ENCODE measurements around the gene POU2F3. TPM values are rescaled to one million over a fixed set of nuclear protein-coding genes. Genes with fewer than 3 reads are reported as not detected.

POU2F3 gene
- polyA plus RNA-seq, 3 donors = 0.37 to 0.54 TPM; not detected in 1

DNA sequence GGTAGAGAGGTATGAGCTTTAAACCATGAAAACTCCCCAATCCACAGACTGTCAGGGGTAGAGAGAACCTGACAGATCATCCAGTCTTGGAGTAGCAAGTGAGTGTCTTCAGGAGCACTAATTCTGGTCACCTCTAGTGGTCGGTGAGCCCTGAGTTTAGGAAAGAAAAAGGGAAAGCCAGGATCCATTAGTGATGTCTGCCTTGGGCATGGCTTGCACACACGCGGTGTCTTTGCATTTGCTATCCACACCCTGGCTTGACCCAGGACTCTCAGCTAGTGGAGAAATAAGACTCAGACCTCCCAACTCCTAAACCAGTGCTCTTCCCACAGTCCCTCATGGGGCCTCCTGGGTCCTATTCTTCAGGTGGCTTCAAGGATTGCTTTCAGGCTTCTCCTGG lies 19.3 kb downstream of the POU2F3 start:
- TF ChIP-seq, protein P1, sequence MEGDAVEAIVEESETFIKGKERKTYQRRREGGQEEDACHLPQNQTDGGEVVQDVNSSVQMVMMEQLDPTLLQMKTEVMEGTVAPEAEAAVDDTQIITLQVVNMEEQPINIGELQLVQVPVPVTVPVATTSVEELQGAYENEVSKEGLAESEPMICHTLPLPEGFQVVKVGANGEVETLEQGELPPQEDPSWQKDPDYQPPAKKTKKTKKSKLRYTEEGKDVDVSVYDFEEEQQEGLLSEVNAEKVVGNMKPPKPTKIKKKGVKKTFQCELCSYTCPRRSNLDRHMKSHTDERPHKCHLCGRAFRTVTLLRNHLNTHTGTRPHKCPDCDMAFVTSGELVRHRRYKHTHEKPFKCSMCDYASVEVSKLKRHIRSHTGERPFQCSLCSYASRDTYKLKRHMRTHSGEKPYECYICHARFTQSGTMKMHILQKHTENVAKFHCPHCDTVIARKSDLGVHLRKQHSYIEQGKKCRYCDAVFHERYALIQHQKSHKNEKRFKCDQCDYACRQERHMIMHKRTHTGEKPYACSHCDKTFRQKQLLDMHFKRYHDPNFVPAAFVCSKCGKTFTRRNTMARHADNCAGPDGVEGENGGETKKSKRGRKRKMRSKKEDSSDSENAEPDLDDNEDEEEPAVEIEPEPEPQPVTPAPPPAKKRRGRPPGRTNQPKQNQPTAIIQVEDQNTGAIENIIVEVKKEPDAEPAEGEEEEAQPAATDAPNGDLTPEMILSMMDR (IDR thresholded peaks at IDR 0.05) = no peak
- Histone ChIP-seq H2AFZ (ENCODE audit: insufficient read depth, low read depth, low read length, poor library complexity, severe bottlenecking) (no peak overlapping the region), H3K36me3 (replicated peaks in 1 of 2; ENCODE audit: control insufficient read depth in 1 of 2, insufficient read depth in 2 of 2, low read length in 2 of 2) (no peaks in the 10 kb centered on the region), H3K9ac (ENCODE audit: insufficient read depth, low read length, poor library complexity, severe bottlenecking) (no peak overlapping the region), H3K79me2 (ENCODE audit: insufficient read depth, low read length) (no peaks in the 10 kb centered on the region), H3K27ac (ENCODE audit: low read depth in 1 of 2, low read length in 2 of 2) (no peak overlapping the region), H3K27me3 (ENCODE audit: control insufficient read depth in 2 of 2, insufficient read depth in 2 of 2, low read length in 2 of 2) (peaks cover 5 to 40% of the 10 kb centered on the region in 2 donors), H3K4me3 (replicated peaks in 1 of 3; ENCODE audit: low read depth in 2 of 3, low read length in 3 of 3) (no peak overlapping the region), H3K9me3 (replicated peaks in 1 of 2; ENCODE audit: control insufficient read depth in 1 of 2, insufficient read depth in 1 of 2, low read length in 2 of 2) (peaks cover 0 to 3% of the 10 kb centered on the region in 2 donors), H3K4me1 (ENCODE audit: control insufficient read depth in 1 of 2, insufficient read depth in 2 of 2, low read length in 2 of 2) (no peaks in the 10 kb centered on the region), H4K20me1 (ENCODE audit: insufficient read depth, low read length) (no peaks in the 10 kb centered on the region), H3K4me2 (replicated peaks; ENCODE audit: extremely low read depth, low read length, poor library complexity, severe bottlenecking) (no peak overlapping the region)
- peaks cover 0 to 2% (median 0%) of the 10 kb centered on the region in 7 donors for H3K9me3 Mint-ChIP-seq
- H3K4me3 Mint-ChIP-seq = no peak overlapping the region
- DNase-seq = no peak
- no peaks in the 10 kb centered on the region for H3K36me3 Mint-ChIP-seq
- peaks cover 48 to 53% (median 52%) of the 10 kb centered on the region in 3 donors for H3K27me3 Mint-ChIP-seq (ENCODE audit: low read depth in 3 of 3)
- peaks cover 3% of the 10 kb centered on the region for H3K4me1 Mint-ChIP-seq
- WGBS (ENCODE audit: insufficient coverage) = 100% methylated on average over 1 of the region's 3 CpGs
- intact Hi-C loops (cut with micrococcal nuclease) = no loop called here
- H3K27ac Mint-ChIP-seq = no peak overlapping the region

DNA sequence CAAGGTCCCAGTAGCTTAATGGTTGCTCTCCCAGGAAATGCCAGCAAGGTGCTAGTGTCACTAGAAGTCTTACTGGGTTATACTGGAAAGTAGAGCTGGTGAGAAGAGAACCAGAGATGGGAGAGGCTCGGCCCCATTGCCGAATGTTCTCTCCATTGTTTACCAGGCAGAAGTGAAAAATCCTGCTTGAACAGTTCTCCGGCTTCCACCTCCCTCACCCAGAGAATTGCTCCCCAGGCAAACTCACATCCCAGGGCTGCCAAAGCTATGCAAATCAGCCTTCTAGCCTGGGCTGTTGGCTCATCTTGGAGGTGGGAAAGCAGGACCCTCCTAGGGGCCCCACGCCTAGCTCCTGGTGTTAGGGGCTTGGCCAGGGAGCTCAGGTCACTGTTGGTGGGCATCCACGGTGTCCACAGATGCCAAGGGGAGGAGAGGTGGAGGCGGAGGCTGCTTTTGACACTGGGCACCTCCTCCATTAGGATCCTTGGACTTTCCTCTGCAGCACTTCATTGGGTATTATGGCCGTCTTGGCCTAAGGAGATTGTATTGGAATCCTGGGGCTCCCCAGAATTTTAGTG lies 20.1 kb downstream of the POU2F3 start:
- H2AFZ ChIP-seq (ENCODE audit: insufficient read depth, low read depth, low read length, poor library complexity, severe bottlenecking) = no peak overlapping the region
- 87% methylated on average over 5 of the region's 7 CpGs for WGBS (ENCODE audit: insufficient coverage)
- peaks cover 0 to 2% (median 0%) of the 10 kb centered on the region in 7 donors for H3K9me3 Mint-ChIP-seq
- H3K79me2 ChIP-seq (ENCODE audit: insufficient read depth, low read length) = no peaks in the 10 kb centered on the region
- no peaks in the 10 kb centered on the region for H3K36me3 ChIP-seq (replicated peaks in 1 of 2; ENCODE audit: control insufficient read depth in 1 of 2, insufficient read depth in 2 of 2, low read length in 2 of 2)
- no peak overlapping the region for H3K27ac ChIP-seq (ENCODE audit: low read depth in 1 of 2, low read length in 2 of 2)
- H3K27ac Mint-ChIP-seq = no peak overlapping the region
- no peak overlapping the region for H3K4me3 Mint-ChIP-seq
- intact Hi-C loops (cut with micrococcal nuclease) = no loop called here
- H3K4me1 ChIP-seq (ENCODE audit: control insufficient read depth in 1 of 2, insufficient read depth in 2 of 2, low read length in 2 of 2) = no peaks in the 10 kb centered on the region
- peaks cover 5 to 32% of the 10 kb centered on the region in 2 donors for H3K27me3 ChIP-seq (ENCODE audit: control insufficient read depth in 2 of 2, insufficient read depth in 2 of 2, low read length in 2 of 2)
- H3K4me2 ChIP-seq (replicated peaks; ENCODE audit: extremely low read depth, low read length, poor library complexity, severe bottlenecking) = no peak overlapping the region
- peaks cover 45 to 47% (median 46%) of the 10 kb centered on the region in 3 donors for H3K27me3 Mint-ChIP-seq (ENCODE audit: low read depth in 3 of 3)
- H3K4me1 Mint-ChIP-seq = peaks cover 3% of the 10 kb centered on the region
- no peaks in the 10 kb centered on the region for H3K36me3 Mint-ChIP-seq
- H4K20me1 ChIP-seq (ENCODE audit: insufficient read depth, low read length) = no peaks in the 10 kb centered on the region
- TF ChIP-seq, protein P1 (IDR thresholded peaks at IDR 0.05) = no peak
- no peak overlapping the region for H3K9ac ChIP-seq (ENCODE audit: insufficient read depth, low read length, poor library complexity, severe bottlenecking)
- DNase-seq = no peak
- H3K9me3 ChIP-seq (replicated peaks in 1 of 2; ENCODE audit: control insufficient read depth in 1 of 2, insufficient read depth in 1 of 2, low read length in 2 of 2) = peaks cover 0 to 3% of the 10 kb centered on the region in 2 donors
- H3K4me3 ChIP-seq (replicated peaks in 1 of 3; ENCODE audit: low read depth in 2 of 3, low read length in 3 of 3) = no peak overlapping the region

Measured in CD14-positive monocyte (primary cell).